H1 (cell line): ENCODE data around the gene KRT14. TPM values are rescaled to one million over a fixed set of nuclear protein-coding genes. Genes with fewer than 3 reads are reported as not detected.
"Not testable (repeated sequence)": the region's sequence is repeated elsewhere in the genome, so short reads cannot be mapped to it uniquely, and the experiment has no call there.

ENCODE experiments used
- CTCF ChIA-PET: fragments of 300-600 bp; sonication (Branson Sonifier 250); formaldehyde crosslinking; loops from one replicate; lab custom pipeline; 2021; ENCODE audit not compliant: partially characterized antibody; lab: Charles Lee
- POLR2A ChIA-PET: fragments of 300-600 bp; sonication (Branson Sonifier 250); formaldehyde crosslinking; loops from one replicate; lab custom pipeline; 2021; ENCODE audit warnings: inconsistent platforms; ENCODE audit not compliant: partially characterized antibody; lab: Charles Lee
- DNase-seq, 2 experiments: peaks; one replicate each; pipeline versions ENCODE4 v3.0.0 to v3.0.0-alpha.2; 2010 to 2022; ENCODE audit warnings: low spot score in 2 of 2, low read depth in 1 of 2, mixed read lengths in 1 of 2
- FAIRE-seq: peaks from 2 replicates; lab custom pipeline; 2011; peaks lifted over from hg19 to GRCh38; lab: Jason Lieb, UNC
- H2AFZ ChIP-seq: 2 replicates; pipeline ENCODE4 v1.8.1; 2012; ENCODE audit warnings: low read length, inconsistent platforms
- H2AK5ac ChIP-seq: 2 replicates; pipeline ENCODE4 v1.6.1; 2013; ENCODE audit warnings: low read depth, low read length
- H2BK120ac ChIP-seq: replicated peaks from 2 replicates; pipeline ENCODE3; 2013; ENCODE audit warnings: low read depth, low read length, inconsistent platforms
- H2BK12ac ChIP-seq: 2 replicates; pipeline ENCODE4 v1.6.1; 2013; ENCODE audit warnings: low read depth, low read length
- H2BK15ac ChIP-seq: 2 replicates; pipeline ENCODE4 v1.6.1; 2013; ENCODE audit warnings: low read length
- H2BK20ac ChIP-seq: 2 replicates; pipeline ENCODE4 v1.6.1; 2013; ENCODE audit warnings: low read length
- H2BK5ac ChIP-seq: 2 replicates; pipeline ENCODE4 v1.6.1; 2013; ENCODE audit warnings: low read depth, low read length
- H3K14ac ChIP-seq: 2 replicates; pipeline ENCODE4 v1.6.1; 2013; ENCODE audit warnings: inconsistent platforms; ENCODE audit not compliant: insufficient read length
- H3K18ac ChIP-seq: 2 replicates; pipeline ENCODE4 v1.6.1; 2013; ENCODE audit warnings: low read length; ENCODE audit errors: extremely low read depth
- H3K23ac ChIP-seq: 2 replicates; pipeline ENCODE4 v1.6.1; 2013; ENCODE audit warnings: inconsistent platforms; ENCODE audit not compliant: insufficient read length
- H3K23me2 ChIP-seq: 2 replicates; pipeline ENCODE4 v1.6.1; 2013; ENCODE audit warnings: low read depth, low read length
- H3K27ac ChIP-seq: 2 replicates; pipeline ENCODE4 v1.6.1; 2011; ENCODE audit warnings: low read depth, low read length, inconsistent platforms
- H3K27me3 ChIP-seq, 4 experiments: replicated peaks in 1 of 4; 1 replicate in 1 of 4; 2 replicates in 3 of 4; pipeline versions ENCODE4 v1.6.1 to v1.8.1; 2011 to 2013; ENCODE audit warnings: low read length in 3 of 4, mild to moderate bottlenecking in 3 of 4, inconsistent platforms in 2 of 4, mixed read lengths in 2 of 4, moderate library complexity in 1 of 4; ENCODE audit not compliant: control insufficient read depth in 3 of 4, insufficient read depth in 3 of 4; ENCODE audit errors: extremely low read depth in 1 of 4
- H3K36me3 ChIP-seq, 4 experiments: 2 replicates each; pipeline versions ENCODE4 v1.6.1 to v1.8.1; 2011 to 2013; ENCODE audit warnings: mild to moderate bottlenecking in 4 of 4, low read length in 3 of 4, moderate library complexity in 2 of 4, control low read depth in 1 of 4, inconsistent platforms in 1 of 4; ENCODE audit not compliant: insufficient read depth in 4 of 4, control insufficient read depth in 2 of 4
- H3K4ac ChIP-seq: replicated peaks from 2 replicates; pipeline ENCODE3; 2013; ENCODE audit warnings: low read length, low read depth, mixed read lengths, inconsistent platforms; ENCODE audit not compliant: insufficient read length
- H3K4me1 ChIP-seq, 4 experiments: replicated peaks in 1 of 4; 1 replicate in 1 of 4; 2 replicates in 3 of 4; pipeline versions ENCODE4 v1.6.1 to v1.8.1; 2011 to 2013; ENCODE audit warnings: low read length in 3 of 4, inconsistent platforms in 2 of 4, mixed read lengths in 1 of 4; ENCODE audit not compliant: insufficient read depth in 4 of 4, control insufficient read depth in 3 of 4
- H3K4me2 ChIP-seq, 2 experiments: 2 replicates each; pipeline versions ENCODE4 v1.6.1 to v1.8.1; 2011 to 2013; ENCODE audit warnings: low read depth in 2 of 2, low read length in 2 of 2, control low read depth in 1 of 2, inconsistent platforms in 1 of 2, mild to moderate bottlenecking in 1 of 2; ENCODE audit not compliant: insufficient read depth in 1 of 2
- H3K4me3 ChIP-seq, 4 experiments: fragments of 200-600, 300-600 bp in 1 of 4; sonication (generic), shearing (Covaris generic), sonication (Bioruptor Twin) in 1 of 4; 2 replicates each; pipeline versions ENCODE4 v1.5.1 to v1.8.1; 2011 to 2016; ENCODE audit warnings: low read length in 4 of 4, low read depth in 3 of 4, control low read depth in 2 of 4, inconsistent platforms in 2 of 4, mild to moderate bottlenecking in 2 of 4, mixed read lengths in 1 of 4, moderate library complexity in 1 of 4; ENCODE audit not compliant: insufficient read depth in 2 of 4; ENCODE audit errors: extremely low read depth in 1 of 4
- H3K56ac ChIP-seq: replicated peaks from 2 replicates; pipeline ENCODE3; 2013; ENCODE audit warnings: low read depth, mild to moderate bottlenecking, mixed read lengths, low read length, inconsistent platforms; ENCODE audit not compliant: insufficient read length
- H3K79me1 ChIP-seq: 2 replicates; pipeline ENCODE4 v1.6.1; 2013; ENCODE audit warnings: low read depth, low read length, control low read depth
- H3K79me2 ChIP-seq, 2 experiments: 2 replicates each; pipeline versions ENCODE4 v1.6.1 to v1.8.1; 2012 to 2013; ENCODE audit warnings: low read length in 2 of 2, mild to moderate bottlenecking in 2 of 2, inconsistent platforms in 1 of 2; ENCODE audit not compliant: insufficient read depth in 2 of 2, control insufficient read depth in 1 of 2
- H3K9ac ChIP-seq, 4 experiments: replicated peaks in 1 of 4; 1 replicate in 1 of 4; 2 replicates in 3 of 4; pipeline versions ENCODE4 v1.6.1 to v1.8.1; 2011 to 2013; ENCODE audit warnings: low read depth in 3 of 4, low read length in 3 of 4, control low read depth in 2 of 4, mild to moderate bottlenecking in 2 of 4, moderate library complexity in 2 of 4, inconsistent platforms in 1 of 4; ENCODE audit errors: extremely low read depth in 1 of 4
- H3K9me3 ChIP-seq, 2 experiments: 2 replicates each; pipeline versions ENCODE4 v1.6.1 to v1.8.1; 2012 to 2013; ENCODE audit warnings: mild to moderate bottlenecking in 2 of 2, moderate library complexity in 2 of 2, control low read depth in 1 of 2, inconsistent platforms in 1 of 2, low read depth in 1 of 2, low read length in 1 of 2, mixed read lengths in 1 of 2; ENCODE audit not compliant: insufficient read depth in 2 of 2
- H4K20me1 ChIP-seq, 2 experiments: replicated peaks in 1 of 2; 2 replicates each; pipeline versions ENCODE3 to v1.8.1; 2011 to 2013; ENCODE audit warnings: inconsistent platforms in 2 of 2, low read length in 2 of 2, mild to moderate bottlenecking in 1 of 2; ENCODE audit not compliant: insufficient read depth in 2 of 2, control insufficient read depth in 1 of 2
- H4K5ac ChIP-seq: 2 replicates; pipeline ENCODE4 v1.6.1; 2013; ENCODE audit warnings: low read length, low read depth, mixed read lengths, inconsistent platforms; ENCODE audit not compliant: insufficient read length
- H4K8ac ChIP-seq: 2 replicates; pipeline ENCODE4 v1.8.0; 2013; ENCODE audit warnings: mild to moderate bottlenecking, moderate library complexity, low read length, inconsistent platforms; ENCODE audit not compliant: insufficient read depth; ENCODE audit errors: extremely low read depth
- H4K91ac ChIP-seq: replicated peaks from 2 replicates; pipeline ENCODE3; 2013; ENCODE audit warnings: low read length, mixed read lengths, inconsistent platforms; ENCODE audit not compliant: insufficient read length
- WGBS, 2 experiments: shearing (Covaris generic) in 1 of 2; methylation state at CpG; one replicate each; pipeline versions ENCODE4 v1.1.6 to v1.1.7; 2013 to 2015; ENCODE audit warnings: low lambda C conversion rate in 2 of 2, mixed read lengths in 2 of 2, inconsistent platforms in 1 of 2, low coverage in 1 of 2, missing lambda C conversion rate in 1 of 2; ENCODE audit not compliant: insufficient replicate concordance in 2 of 2, insufficient coverage in 1 of 2, insufficient read length in 1 of 2; ENCODE audit errors: extremely low coverage in 1 of 2, missing lambda C conversion rate in 1 of 2; 5-methylcytosine and 5-hydroxymethylcytosine counted together
- polyA plus RNA-seq, 7 experiments: library from polyadenylated mRNA; depleted of rRNA in 3 of 7; stranded (reverse) in 5 of 7; unstranded in 2 of 7; fragments of >200 nt in 5 of 7; fragments of 200-250 nt in 2 of 7; gene quantifications; 1 replicate in 5 of 7; 2 replicates in 1 of 7; 4 replicates in 1 of 7; pipeline versions ENCODE4 v1.2.1 to v1.2.3, GENCODE V29; 2011 to 2013; ENCODE audit warnings: missing spikeins in 2 of 7, mixed read lengths in 2 of 7
- total RNA-seq: library from RNA; stranded (reverse); fragmentation: NEBNext Ultra II Directional; extraction: Animal tissue kit (Norgen Biotek cat#: 25700); gene quantifications from 2 replicates; pipeline ENCODE4 v1.2.1, GENCODE V29; 2021

KRT14 gene
- total and polyA plus RNA-seq, 2 of the 8 experiments (the other 6 are each of a cell fraction or from before 2014, with no cell fraction given): 0.35 TPM; not detected in 1

- not testable (repeated sequence) for H2AK5ac ChIP-seq, H2BK120ac ChIP-seq, H3K4me2 ChIP-seq, H2BK12ac ChIP-seq, H2AFZ ChIP-seq, DNase-seq, H3K27me3 ChIP-seq, H2BK5ac ChIP-seq, H3K18ac ChIP-seq, H3K9me3 ChIP-seq, H3K56ac ChIP-seq, H4K20me1 ChIP-seq, H3K4me3 ChIP-seq, H3K23me2 ChIP-seq, H3K4ac ChIP-seq, H3K14ac ChIP-seq, H4K5ac ChIP-seq, H3K4me1 ChIP-seq, H2BK20ac ChIP-seq, H3K36me3 ChIP-seq, H3K79me2 ChIP-seq, H3K23ac ChIP-seq, H3K79me1 ChIP-seq, FAIRE-seq, H2BK15ac ChIP-seq, H4K91ac ChIP-seq, H4K8ac ChIP-seq, H3K27ac ChIP-seq, H3K9ac ChIP-seq
- ChIA-PET POLR2A (interaction anchor here (1.5 to 1.7 kb wide), 2 partner anchors 40 to 67 kb away, joined by 3 read pairs; partner anchors contain the start of gene EIF1), CTCF (interaction anchor here (0.7 to 14.5 kb wide), 8 partner anchors 8 to 72 kb away, joined by 3 to 103 read pairs (median 10); no protein-coding TSS in a partner anchor)
- WGBS, 2 experiments: 80% methylated on average over 10 of the region's 11 CpGs; no CpG with 5 or more reads in 1 of the 2 experiments
These were observed 34.7 kb upstream of the KRT14 start for GRCh38 chr17:41621435-41621817.
